Ammon's horn (tissue), 1 donor: ENCODE results near the gene FERD3L.

ENCODE experiments used
- DNase-seq: peaks from one replicate; pipeline ENCODE4 v3.0.0-alpha.2; 2016; ENCODE audit warnings: low spot score

Gene FERD3L

DNA sequence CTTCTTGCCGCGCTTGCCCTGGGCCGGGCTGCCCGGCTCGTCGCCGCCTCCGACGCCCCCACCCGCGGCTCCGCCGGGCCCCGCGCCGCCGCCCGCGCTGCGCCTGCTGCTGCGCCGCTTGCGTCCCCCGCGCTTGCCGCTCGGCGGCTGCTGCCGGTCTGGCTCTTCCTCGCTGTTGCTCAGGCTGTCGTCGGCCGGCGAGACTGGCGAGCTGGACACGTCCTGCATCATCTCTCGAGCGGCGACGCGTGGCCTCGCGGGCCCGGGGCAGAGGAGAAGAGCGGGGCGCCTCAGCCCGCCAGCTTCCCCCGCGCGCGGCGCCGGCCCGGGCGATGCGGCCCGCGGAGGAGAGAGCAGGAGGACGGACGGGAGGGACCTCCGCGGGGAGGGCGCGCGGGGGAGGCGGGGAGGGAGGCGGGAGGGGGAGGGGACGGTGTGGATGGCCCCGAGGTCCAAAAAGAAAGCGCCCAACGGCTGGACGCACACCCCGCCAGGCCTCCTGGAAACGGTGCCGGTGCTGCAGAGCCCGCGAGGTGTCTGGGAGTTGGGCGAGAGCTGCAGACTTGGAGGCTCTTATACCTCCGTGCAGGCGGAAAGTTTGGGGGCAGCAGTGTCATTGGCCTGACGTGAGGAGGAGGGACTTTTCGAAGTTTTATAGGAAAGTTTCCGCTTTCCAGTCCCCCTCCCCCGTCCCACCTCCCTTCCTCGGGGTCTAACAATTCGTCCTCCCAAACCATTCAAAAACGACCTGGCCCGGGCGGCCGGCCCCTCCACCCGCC lies 27.9 kb downstream of the FERD3L start, which contains the start of gene TWIST1:
TWIST1 (minus strand) TSS at position 546 of the 779 bp plus-strand sequence; CDS start at position 231, 315 bp downstream.
- DNase-seq = no peak

DNA sequence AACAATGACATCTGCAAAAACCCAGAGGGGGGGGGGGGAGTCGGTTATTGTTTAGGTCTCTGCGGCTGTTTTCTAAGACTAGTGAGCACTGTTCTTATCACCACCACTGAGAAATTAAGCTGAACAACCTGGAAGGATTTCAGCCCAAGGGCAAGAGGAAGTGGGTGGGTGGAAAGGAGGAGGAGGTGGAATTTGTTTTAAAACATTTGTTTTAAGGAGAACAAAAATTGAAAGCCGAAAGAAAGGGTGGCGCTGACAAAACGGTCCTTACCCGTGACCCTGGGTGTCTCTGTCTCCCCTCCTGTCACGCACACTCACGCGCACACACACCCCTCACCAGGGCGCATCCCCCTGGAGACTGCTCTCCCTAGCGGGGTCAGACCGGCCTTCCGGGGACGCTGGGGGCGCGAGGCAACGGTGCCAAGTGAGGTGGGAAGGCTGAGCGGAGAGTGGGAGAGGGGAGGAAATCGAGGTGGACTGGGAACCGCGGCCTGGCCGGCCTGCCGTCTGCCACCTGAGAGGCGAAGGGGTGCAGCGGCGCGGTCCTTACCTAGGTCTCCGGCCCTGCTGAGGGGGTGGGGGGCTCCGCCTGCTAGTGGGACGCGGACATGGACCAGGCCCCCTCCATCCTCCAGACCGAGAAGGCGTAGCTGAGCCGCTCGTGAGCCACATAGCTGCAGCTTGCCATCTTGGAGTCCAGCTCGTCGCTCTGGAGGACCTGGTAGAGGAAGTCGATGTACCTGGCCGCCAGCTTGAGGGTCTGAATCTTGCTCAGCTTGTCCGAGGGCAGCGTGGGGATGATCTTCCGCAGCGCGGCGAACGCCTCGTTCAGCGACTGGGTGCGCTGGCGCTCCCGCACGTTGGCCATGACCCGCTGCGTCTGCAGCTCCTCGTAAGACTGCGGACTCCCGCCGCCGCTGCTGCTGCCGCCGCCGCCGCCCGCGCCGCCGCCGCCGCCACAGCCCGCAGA lies 28.8 kb downstream of the FERD3L start:
- DNase-seq = no peak

DNA sequence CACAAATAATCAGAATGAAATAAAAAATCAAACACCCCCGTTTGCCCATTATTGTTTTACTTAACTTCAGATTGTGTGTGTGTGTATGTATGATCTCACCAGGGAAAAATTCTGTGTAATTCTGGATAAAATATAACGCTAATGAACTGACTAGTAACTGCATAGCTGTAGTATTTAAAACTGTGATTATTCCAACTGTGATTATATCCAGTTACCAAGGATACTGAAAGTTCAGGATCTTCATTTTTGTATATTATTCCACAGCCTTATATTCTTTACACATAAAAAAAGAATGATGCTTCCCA lies 30.7 kb downstream of the FERD3L start:
- DNase-seq = no peak

DNA sequence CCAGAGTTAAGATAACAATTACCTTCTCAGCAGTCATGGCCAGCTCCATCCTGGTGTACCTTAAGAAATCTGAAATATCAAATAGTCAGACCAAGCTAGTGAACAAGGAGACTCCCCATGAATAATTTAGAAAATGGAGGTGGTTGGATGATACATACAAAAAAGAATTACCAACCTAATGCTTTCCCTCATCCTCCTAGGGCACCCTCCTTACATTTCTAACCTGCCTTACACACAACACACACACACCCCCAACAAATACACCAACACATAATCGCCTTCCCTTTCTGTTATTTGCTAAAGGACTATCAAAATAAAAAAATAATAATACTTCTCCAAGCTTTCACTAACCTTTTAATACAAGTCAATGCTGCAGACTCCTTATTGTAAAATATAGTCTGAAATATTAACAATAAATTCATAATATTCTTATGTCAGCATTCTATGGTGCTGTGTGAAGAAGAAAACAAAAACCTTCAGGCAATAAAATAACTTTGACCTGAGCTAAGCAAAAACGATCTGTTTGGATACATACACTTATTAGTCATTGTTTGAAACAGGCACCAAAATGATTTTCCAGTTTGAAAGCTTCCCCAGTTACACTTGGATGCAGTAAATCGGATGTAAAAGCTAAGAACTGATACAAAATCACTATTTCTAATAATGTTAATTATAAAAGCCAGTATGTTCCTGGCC lies 31.2 kb downstream of the FERD3L start:
- DNase-seq = no peak

DNA sequence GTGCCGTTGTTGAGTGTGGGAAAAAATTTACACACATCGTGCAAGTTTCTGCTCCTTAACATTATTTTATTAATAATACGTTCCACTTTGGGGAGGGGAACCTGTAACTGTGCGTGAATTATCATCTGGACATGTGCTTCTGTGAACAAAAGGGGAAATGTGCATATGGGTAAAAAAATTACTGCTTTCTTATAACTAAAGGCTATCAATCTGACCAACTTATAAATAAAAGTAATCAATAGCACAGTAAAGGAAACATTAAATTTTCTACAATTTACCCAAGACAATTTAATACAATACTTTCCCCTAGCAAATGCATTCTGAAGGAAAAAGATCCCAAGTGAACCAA lies 32.2 kb downstream of the FERD3L start:
- no peak for DNase-seq

DNA sequence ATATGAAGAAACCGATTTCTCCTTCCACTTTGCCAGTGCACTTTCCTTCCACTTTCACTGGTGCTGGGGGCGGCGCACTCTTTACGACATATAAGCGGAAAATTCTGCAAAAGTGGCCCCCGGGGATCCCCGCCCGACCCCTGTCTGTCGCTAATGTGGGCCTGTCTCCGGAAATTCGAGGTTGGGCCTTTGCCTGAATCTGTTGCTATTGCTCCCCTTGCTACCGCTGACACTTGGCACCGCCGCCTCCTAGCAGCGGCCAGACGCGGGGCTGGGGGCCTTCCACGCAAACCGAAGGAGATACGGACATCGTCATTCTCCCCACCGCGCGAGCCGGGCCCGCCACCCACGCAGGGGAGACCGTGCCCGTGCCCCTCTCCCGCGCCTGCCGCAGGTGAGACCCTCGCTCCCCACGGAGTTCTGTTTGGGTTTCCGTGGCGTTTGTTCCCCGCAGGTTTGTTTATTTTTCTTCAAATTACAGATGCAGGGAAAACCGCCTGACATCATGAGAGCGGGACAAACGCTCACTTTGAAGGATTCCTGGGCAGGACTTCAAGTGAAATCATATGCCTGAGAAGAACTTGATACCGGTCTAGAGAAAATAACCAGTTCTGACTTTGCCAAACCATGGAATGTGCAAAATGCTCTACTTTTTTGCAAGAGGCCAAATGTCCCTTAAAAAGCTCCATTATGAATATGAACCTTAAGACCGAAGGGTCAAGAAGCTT lies 32.8 kb downstream of the FERD3L start:
- no peak for DNase-seq

DNA sequence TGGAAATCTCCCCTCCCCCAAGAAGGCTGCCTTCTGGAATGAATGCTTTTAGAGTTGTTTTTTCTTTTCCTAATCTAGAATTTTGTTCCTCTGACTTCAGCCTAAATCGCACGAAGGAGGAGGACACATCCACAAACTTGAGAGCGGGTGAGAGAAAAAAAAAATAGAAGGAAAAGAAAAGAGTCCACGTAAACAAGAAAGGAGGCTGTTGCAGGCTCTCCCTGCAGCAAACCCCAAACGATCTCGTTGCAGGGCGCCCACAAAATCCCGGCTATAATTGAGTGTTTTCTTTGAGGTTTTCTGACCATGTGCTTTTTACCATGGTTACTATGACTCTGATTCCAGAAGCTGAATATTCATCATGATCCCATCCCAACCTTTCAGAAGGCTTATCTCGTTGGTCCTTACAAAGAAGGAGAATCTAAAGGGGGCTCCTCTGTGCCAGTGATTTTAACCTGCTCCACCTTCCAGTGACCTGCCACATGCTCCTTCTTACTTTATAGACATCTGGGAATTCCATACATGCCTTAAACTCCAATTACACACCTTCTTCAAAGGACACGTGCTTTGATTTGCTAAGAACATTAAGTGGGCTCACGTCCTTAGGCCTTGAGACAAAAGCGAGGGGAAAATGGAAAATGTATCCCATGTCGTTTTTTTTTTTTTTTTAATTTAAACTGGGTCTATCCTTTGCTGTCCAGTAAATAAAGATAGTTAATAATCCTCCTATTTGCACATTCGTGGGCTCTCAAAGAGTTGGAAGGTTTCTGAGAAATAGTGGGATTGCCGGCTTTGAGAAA lies 33.5 kb downstream of the FERD3L start:
- no peak for DNase-seq

DNA sequence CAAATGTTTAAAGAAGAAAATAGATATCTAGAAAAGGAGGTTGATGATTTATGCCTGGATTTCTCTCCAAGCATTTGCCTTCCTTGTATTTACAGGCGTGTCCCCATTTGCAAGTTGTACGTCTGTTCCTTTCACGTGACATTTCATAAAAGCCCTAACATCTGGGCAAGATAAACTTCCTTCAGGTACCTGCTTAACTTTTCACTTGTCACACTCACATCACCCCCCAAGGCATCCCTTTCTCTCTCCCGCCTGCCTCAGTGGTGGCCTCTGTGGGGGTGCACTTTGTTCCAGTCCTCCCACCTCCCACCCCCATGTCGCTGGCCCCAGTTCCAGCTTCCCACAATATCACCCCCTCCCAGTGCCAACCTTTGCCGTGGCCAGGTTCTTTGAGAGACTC lies 34.4 kb downstream of the FERD3L start:
- no peak for DNase-seq

DNA sequence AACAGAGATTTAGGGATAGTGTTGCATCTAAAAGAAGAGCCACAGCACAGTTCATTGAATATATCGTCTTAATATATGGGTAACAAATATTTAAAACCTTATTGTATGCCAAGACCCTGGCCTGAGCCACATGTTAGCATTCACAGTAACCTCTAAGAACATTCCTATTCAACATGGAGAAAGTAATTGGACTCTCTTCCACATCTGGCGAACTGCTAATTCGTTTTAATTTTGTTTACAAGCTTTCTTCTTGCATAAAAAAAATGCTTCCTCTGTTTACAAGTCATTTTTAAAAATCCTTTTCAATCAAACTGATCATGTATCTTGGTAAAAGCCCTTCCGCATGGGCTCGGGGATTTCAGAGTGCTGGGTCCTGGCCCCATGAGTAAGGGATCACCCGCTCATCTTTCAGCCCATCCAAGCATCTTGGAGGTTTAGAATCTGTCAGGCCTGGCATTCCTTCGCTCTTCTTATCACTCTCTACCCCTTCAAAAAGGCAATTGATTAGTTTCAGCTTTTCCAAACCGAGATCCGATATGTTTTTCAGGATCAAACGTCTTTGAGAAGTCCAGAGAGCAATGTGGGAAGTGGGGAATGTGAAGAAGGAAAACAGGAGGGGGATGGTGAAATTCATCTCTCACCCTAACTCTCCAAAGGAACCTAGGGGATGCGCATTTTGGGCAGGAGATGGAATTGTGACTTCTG lies 35.0 kb downstream of the FERD3L start:
- no peak for DNase-seq

DNA sequence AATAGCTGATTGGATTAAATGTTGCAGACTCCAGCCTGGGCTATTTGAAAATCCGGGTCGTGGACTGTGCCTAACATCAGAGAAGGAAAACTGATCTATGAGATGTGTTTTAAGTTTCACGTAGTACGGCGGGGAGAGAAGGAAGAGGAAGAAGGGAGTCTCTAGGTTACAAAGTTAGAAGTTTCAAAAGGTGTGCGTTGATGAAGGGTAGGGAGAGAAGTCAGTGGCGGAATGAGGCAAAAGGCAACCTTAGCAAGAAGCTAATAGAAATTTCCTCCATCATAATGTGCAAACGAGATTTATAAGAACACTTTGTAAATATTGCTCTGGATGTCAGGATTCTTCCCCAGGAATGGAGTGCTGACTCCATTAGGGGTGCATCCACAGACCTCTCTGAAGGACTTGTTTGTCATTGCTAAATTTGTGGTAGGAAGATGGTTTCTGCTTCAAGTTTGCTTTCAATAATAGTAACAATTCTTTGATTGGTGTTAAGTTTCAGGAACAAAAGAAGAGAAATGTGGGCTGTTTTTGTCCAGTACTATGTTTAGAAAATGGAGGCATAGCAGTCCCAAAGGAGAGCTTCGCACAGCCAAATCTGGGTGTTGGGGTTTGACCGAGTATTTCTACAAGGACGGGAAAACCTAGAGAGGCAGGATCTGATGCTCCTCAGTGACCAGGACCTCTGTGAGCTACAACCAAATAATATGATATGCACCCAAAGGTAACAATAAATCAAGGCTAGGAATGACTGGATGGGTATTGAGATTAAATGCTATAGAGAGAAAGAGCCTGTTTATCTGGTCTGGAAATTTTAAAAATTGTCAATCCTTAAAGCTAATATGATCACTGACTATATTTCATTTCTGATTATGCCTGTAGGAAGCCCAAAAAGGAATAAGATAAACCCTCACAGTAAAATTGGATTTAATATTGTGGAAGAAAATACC lies 35.9 kb downstream of the FERD3L start:
- DNase-seq = no peak

DNA sequence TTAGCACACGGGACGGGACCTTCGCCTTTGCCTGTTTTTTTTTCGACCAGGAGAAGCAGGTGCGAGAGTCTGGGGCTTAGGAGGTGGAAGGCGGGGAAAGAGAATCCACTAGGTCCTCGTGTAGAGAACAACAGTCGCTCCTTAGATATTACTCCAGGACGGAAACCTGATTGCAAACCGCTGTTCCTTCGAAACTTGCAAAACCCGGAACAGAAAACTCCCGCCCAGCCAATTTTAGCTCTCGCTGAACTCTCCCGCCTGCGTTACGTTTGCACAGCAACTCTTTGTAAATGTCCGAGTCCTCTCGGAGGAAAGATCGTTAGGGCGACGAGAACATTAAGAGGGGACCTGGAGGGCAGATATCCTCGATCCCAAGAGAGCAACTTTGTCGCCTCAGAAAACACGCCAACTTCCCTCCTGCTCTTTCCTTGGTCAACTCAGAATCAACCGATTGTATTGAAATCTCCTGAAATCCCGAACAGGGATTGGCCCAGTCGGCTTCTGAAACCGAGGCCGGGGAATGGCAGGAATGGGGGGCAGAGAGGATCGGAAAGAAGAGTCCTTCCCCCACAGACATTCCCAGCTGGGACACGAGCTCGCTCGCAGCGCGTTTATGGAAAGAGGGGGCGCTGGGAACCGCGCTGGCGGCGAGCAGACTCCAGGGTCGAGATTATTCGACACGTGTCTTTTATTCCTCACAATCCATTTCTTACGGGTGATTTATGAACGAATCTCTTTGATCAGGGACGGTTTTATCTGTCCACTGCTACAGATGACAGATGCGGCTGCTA lies 37.7 kb downstream of the FERD3L start:
- no peak for DNase-seq

DNA sequence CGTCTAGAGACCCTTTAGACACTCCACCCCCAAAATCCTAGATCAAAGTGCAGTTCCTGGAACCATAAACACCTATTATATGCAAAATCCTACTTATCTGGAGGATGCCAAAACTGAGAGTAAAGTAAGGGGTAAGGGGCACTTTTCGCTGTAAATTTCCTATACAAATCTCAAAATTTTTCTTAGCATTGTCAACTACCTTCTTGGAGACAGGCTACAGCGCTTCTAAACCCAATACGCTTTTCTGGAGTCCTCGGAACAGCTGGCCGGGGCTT lies 38.2 kb downstream of the FERD3L start:
- DNase-seq = no peak

DNA sequence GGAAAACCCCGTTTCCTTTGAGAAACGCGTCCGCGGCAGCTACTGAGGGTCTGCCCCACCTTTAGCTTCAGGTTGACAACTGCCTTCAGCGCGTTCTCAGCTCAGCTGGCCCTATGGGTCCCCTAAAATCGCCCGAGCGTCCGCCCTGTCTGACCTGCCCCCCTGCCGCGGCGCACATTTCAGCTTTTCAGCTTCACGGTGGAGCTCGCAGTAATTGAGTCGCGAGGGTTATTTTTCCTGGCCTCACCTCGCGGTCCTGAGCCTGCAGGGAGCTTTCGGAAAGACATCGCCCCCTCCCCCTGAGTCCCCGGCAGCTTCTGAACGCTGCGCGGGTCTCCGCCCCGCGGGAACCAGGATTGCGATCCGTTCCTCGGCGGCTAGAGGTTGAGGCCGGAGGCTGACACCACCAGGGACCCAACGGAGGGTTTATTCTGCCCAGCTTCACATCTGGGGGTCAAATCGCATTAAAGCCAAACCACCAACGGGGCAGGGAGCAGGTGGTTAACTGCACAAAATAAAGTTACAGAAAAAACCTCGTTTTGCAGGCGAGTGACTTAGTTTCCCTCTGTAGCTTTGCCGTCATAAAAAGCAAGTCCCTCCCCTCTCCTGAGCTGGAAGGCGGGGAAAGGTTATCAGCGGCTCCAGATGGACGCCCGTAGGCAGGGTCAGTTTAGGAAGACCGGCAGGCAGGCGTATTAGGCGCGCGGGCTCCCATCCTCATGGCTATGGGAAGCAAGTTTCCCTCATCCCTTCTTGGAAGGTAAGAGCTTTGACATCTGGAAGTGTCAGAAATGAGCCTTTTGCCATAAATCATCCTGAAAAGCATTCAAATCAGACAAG lies 38.8 kb downstream of the FERD3L start:
- DNase-seq = no peak

DNA sequence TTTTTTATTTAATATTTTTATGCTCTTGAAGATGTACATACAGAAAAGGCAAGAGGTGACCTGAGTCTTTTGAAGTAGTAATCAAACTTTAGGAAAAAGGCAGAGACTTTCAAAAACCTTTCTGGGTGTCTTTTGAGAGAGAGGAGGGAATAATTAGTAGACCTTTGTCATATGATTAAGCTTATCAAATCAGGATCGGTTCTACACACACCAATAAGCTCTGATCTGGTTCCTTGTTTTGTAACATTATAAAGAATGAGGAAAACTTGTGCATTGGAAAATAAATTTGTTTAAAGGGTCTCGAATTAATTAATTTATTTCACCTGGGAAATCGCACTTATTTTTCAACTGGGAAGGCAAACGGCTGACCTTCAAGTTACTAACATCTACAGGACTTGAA lies 39.7 kb downstream of the FERD3L start:
- DNase-seq = no peak

DNA sequence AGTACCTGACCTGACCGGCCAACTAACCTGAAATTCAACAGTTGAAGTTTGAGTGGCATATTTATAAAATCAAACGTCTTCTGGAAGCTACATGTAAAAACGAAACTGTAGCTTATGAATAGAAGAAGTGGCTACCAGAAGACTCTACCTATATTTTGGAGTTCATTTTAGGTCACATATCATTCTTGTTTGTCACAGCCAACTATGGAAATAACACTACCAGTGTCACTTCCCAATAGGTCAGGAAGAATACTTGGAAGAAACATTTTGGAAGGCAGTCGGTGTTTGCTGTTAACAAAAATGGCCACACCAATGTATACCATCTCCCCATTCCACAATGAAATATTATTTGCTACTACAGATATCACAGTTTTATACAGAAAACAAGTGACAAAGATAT lies 40.4 kb downstream of the FERD3L start:
- no peak for DNase-seq

DNA sequence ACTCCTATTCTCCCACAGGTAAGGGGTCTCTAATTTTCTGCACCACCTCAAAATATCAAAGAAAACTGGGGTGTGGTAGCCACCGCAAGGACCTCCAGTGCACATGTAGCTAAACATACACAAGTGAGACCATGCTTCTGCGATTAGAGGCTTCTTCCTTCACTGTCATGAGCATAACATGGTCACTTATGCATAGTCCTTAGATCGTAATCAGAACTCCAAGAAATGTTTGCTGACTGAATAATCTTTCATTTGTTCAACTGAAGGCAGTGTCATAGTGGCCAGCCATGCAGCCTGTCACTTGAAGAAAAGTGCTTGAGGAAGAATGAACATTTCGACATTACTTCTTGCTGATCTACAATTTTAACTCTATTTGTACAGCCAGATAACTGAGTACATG lies 42.3 kb downstream of the FERD3L start:
- DNase-seq = no peak

DNA sequence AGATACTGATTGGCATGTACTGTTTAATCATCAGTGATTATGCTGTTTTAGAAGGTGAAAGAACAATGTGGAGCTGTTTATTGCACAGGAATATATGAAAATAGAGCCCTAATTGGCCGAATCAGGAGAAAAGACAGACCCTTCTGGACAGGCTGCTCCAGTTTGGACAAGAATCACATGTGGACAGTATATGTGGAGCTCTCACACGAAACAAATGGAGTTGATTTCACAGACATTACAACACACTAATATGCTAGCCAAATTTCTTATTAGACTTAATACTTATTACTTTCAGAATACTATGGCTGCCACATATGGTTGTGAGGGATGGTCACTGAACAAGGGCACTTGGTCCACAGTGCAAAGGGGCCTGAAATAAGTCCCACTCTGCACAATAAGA lies 43.3 kb downstream of the FERD3L start:
- DNase-seq = no peak

DNA sequence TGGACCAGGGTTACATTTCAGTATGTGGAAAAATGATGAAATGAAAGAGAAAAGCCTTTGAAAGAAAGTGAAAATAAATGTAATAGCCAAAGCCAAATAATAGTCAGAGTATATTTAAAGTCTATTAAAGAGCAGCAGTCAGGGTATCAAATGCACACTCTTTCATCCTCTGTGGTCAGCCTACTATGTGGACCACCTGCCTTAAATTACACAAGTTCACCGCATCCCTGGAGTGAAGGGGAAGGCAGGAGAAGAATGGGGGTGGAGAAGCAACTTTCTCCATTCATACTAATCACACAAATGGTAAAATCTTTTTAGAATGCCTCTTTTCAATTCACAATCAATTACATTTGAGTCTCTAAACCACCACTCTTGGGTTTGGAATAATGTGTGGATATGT lies 43.7 kb downstream of the FERD3L start:
- DNase-seq = no peak
